Stimulated activated CD8-positive, alpha-beta memory T cell treated with anti-CD3 and anti-CD28 coated beads, Interleukin-15, amount 100 ng/mL, for 24 hours (primary cell): Measurements from ENCODE around the gene LCOR.

ENCODE experiments used
- DNase-seq: peaks from one replicate; pipeline ENCODE4 v3.0.0-alpha.2; 2020; ENCODE audit warnings: low read depth

The LCOR gene

GRCh38 chr10:96890580-96890979 is 58.5 kb downstream of the LCOR start:
- no peak for DNase-seq

DNA sequence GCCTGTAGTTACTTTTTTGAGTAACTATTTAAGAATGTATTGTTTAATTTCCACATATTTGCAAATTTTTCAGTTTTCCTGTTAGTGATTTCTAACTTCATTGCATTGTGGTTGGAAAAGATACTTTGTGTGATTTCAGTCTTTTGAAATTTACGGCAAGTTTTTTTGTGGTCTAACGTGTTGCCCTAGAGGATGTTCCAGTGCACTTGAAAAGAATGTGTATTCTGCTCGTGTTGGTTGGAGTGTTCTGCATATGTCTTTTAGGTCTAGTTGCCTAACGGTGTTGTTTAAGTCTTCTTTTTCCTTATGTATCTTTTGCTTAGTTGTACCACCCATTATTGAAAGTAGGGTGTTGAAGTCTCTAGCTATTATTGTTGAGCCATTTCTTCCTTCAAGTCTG is 59.7 kb downstream of the LCOR start:
- DNase-seq = no peak

GRCh38 chr10:96895662-96896424 is 63.7 kb downstream of the LCOR start:
- no peak for DNase-seq

DNA sequence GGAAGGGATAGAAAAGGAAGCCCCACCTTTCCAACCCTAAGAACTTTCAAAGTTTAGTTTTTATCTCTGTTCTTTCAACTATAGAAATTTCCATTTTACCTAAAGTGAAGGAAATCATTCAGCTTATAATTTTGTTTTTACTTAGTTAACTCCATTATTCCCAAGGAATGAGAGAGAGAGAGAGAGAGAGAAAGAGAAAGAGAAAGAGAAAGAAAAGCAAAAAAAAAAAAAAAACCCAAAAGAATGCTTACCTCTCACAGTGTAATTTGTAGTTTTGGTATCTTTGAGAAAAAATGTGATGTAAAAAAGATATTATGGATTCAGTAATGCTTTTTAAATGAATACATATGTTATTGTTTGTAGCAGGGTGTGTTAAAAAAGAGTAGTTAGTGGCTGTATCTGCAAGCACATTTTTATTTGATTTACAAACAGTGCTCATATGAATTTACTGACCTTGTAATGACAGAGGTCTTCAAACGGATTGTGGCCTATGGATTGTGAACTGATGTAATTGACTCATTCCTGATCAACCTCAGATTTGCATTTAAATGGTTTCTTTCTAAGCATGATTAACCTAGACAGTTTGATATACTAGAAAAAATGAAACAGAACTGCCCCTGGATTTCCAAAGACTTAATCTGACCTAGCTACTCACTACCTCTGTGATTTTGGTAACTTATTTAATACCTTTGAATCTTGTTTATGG is 64.9 kb downstream of the LCOR start:
- DNase-seq = no peak

DNA sequence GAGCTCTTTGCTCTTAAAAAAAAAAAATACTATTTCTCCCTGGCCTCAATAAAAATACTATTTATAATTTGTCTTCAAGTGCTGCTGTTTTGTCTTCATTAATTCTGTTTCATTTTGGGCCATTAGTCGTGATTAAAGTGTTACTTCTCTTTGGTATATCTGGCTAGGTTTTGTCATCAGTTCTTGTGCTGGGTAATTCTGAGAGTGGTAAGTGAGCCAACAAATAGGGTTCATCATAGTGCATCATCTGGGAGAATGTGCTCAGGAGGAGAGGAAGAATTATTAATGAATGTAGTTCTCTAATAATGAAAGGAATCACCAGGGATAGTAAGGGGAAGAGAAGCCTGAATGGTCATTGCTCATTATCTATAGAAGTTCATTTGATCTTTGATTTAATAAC is 70.0 kb downstream of the LCOR start:
- DNase-seq = no peak

- DNase-seq = no peak
Observed at GRCh38 chr10:96902731-96903358, 70.7 kb downstream of the LCOR start.

DNA sequence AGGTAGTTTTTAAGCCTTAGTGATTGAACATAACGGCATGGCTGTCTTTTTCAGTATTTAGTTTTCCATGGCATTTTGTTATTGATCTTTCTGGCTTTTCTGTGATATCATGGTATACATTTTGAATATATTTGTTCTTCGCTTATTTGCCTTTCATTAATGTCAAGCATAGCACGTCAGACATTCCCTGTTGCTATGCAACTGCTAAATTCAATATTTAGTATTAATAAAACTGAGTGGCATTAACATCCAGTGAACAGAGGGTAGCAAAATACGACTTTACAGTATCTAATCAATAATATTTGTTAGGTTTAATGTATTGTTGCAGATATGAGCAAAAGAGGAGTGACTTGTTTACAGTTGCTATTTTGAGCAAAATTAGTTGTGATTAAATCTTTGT is 72.5 kb downstream of the LCOR start:
- no peak for DNase-seq

GRCh38 chr10:96906864-96907263 is 74.8 kb downstream of the LCOR start:
- DNase-seq = no peak

DNA sequence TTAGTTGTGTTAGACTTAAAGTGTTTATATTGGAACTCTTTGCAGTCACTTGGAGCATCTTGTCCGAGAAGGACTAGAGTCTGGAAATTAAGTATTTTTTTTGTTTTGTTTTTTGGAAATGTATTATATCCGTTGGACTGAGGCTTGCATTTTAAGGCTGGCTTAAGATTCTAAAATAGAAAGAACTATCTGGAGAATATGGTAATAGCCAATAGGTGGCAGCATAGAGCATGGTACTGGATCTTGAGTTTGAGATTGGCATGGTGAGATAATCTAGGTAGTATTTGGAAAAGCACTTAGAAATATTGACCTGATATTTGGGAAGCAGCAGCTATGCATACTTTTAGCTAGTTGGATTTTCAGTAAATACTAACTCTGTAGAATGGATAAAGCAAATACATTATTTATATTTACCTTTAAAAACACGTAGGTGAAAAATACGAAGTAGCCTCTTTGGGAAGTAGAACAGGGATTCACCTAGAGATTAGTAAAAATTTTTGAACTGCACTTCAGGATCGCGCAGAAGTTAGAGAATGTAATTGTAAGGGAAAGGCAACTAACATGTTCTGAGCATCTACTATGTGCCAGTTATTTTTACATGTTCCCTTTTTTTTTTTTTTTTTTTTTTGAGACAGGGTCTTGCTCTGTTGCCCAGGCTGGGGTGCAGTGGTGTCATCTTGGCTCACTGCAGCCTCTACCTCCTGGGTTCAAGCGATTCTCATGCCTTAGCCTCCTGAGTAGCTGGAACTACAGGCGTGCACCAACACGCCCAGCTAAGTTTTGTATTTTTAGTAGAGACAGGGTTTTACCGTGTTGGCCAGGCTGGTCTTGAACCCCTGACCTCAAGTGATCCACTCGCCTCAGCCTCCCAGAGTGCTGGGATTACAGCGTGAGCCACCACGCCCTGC is 78.6 kb downstream of the LCOR start:
- DNase-seq = no peak

DNA sequence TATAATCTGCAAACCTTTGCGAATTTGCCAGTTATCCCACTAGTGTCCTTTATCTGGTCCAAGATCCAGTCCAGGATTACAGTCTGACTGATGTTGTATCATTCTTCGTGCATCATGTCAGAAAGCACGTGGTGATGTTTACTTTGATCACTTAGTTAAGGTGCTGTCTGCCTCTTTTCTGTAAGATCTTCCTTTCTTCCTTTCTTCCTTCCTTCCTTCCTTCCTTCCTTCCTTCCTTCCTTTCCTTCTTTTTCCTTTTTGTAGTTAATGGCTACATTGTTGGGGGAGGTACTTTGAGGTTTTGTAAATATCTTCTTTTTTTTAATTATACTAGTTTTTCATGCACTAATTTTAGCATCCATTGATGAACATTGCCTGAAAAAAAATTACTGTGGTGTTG is 80.3 kb downstream of the LCOR start:
- no peak for DNase-seq

DNA sequence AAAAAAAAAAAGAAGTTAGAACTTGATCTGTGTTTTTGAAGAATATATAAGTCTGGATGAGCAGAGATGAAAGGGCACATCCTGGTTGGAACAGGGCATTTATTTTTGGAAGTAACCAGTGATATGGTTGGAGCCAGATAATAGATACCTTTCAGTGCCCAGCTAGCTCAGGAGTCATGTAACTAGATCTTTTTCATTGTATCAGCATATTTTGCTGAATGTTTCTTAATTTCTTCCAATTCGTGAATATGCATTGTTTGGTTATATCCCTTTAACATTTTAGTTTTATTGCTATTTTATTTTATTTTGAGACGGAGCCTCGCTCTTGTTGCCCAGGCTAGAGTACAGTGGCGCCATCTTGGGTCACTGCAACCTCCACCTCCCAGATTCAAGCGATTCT is 81.8 kb downstream of the LCOR start:
- no peak for DNase-seq

GRCh38 chr10:96917628-96918027 is 85.5 kb downstream of the LCOR start:
- no peak for DNase-seq

DNA sequence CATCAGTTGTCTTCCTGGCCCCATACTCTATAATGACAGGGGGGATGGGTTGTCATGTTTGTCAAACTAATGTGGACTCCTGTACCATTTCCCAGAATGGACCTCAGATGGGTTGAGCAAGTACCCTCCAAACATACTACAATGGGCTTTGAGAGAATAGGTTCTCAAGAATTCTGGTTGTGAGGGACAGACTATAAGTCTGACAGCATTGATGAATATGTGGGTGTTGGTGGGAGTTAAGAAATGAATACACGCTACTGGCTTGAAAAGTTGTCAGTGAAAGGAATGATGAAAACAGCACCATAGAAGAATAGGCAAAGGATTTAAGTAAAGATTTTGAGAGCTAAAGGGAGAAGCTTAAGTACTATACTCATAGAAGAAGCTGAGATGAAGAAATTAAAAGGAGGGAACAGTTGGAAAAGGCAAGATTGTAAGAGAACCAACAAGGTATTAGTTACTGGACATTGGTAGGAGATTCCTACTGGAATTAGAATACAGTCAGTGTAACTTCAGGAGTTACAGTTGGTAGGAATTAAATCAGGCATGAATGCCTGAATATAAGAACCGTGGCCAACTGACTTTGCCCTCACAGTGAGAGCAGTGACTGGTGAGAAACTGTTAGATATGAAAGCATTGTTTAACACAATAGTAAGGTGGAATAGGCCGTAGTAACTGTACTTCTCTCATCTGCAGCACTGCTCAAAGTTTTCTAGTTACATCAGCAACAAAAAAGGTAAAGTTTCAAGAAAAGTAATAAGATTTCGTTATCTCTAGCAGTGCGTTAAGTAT is 86.3 kb downstream of the LCOR start:
- no peak for DNase-seq

GRCh38 chr10:96919785-96920430 is 87.8 kb downstream of the LCOR start:
- DNase-seq = no peak

DNA sequence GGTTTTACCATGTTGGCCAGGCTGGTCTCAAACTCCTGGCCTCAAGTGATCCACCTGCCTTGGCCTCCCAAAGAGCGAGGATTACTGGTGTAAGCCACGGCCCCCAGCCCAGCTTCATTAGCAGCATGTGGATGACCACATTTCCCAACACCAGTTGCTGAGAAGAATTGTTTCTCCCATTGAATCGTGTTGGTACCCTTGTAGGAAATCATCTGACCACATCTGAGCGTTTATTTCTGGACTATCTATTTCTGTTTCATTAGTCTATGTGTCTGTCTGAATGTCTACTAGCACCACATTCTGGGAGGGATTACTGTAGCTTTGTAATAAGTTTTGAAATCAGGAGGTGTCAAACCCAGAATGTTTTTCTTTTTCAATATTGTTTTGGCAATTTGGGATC is 89.6 kb downstream of the LCOR start:
- no peak for DNase-seq

DNA sequence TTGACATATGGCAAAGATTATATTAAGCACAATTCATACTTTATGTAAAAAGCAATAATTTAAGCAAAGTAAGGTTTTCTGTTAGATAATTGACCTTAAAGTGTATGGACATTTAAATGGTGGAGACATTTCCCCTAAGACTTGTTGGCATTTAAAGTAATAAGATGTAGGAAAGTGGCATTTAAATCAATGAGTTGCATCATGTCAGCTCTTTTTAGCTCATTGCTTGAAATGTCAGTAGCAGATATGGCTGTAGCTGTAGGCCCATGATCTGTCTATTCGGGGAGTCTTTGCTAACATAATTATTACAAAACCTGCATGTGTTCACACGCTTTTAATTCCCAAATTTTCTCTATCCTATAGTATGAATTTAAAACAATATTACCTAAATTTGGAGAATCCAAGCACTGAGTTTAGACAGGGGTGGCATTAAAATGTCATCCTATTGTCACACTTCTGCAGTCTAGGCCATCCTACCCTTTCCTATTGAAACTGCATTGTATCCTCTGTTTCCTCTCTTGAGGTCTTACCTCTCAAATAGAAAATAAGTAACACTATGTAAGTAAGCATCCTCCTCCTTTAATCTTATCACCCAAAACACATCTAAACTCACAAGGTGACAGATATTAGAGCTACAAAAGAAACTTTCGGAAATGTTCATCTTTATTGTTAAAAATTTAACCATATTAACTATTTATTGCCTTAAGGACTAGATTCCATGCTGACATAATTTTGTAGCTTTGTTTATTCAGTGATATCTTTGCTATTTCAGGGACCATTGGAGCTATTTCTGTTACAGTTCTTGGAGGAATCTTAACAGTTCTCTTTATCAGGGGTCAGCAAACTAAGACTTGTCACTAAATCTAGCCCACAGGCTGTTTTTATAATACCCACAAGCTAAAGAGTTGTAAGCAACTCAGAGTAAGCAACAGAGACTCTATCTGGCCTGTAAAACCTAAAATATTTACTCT is 91.2 kb downstream of the LCOR start:
- DNase-seq = no peak

DNA sequence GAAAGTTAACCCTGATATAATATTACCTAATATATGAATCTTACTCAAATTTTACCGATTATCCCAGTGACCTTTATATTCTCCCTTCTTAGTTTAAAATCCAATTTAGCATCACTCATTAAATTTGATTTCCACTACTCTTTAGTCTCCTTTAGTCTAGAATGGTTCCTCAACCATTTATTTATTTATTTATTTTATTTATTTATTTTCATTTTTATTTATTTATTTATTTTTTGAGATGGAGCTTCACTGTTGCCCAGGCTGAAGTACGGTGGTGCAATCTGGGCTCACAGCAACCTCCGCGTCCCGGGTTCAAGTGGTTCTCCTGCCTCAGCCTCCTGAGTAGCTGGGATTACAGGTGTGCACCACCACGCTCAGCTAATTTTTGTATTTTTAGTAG is 92.8 kb downstream of the LCOR start:
- DNase-seq = no peak

DNA sequence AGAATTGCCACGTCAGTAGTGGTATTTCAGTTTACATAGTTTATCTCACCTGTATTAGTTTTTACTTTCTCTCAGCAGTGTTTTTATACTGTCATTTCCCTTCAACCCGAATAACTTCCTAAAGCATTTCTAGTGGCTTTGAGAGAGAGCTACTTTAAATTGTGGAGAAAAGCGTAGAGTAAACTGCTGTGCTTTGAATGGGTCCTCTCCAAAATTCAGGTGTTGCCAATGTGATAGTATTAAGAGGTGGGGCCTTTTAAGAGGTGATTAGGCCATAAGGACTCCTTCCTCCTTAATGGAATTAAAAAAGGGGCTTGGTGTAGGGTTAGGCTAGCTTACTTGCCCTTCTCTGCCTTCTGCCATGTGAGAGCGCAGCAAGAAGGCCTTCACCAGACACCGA is 98.4 kb downstream of the LCOR start:
- no peak for DNase-seq

- DNase-seq = no peak
Observed at GRCh38 chr10:96935148-96935547, 103.0 kb downstream of the LCOR start.

GRCh38 chr10:96935810-96936209 is 103.7 kb downstream of the LCOR start:
- no peak for DNase-seq
